AG09319 (cell line): ENCODE data around the gene PISD.

ENCODE experiments used
- DNase-seq: peaks from one replicate; pipeline ENCODE4 v3.0.0-alpha.2; 2010; ENCODE audit warnings: low read depth; ENCODE audit errors: extremely low read depth
- CTCF ChIP-seq: IDR thresholded peaks from 2 replicates; pipeline ENCODE4 v1.5.1; 2011; ENCODE audit warnings: low read depth, mild to moderate bottlenecking, inconsistent platforms, low read length, moderate library complexity

Gene PISD

GRCh38 chr22:31572939-31573338 lies 89.1 kb downstream of the PISD start:
- TF ChIP-seq CTCF: no peak
- no peak for DNase-seq

- DNase-seq: no peak
- no peak for TF ChIP-seq CTCF
Observed at GRCh38 chr22:31569126-31569525, 92.9 kb downstream of the PISD start.
